Adrenal gland (tissue), 12 donors: ENCODE results near the gene GMEB2. TPM values are rescaled to one million over a fixed set of nuclear protein-coding genes. Genes with fewer than 3 reads are reported as not detected.
"Not testable (repeated sequence)": the region's sequence is repeated elsewhere in the genome, so short reads cannot be mapped to it uniquely, and the experiment has no call there.

ENCODE experiments used
- DNase-seq, 7 donors: peaks; one replicate each; pipeline ENCODE4 v3.0.0-alpha.2; 2019 to 2020
- H3K27ac ChIP-seq, 5 donors: fragments of 200-600 bp; sonication (generic) in 4 of 5; 1 replicate in 3 of 5; 2 replicates in 2 of 5; pipeline versions ENCODE4 v1.5.1 to v1.8.0; 2016 to 2020; ENCODE audit warnings: mild to moderate bottlenecking in 1 of 5
- H3K27me3 ChIP-seq: fragments of 200-600 bp; 2 replicates; pipeline ENCODE4 v1.8.0; 2021
- H3K36me3 ChIP-seq, 2 donors: fragments of 200-600 bp; replicated peaks in 1 of 2; 1 replicate in 1 of 2; 2 replicates in 1 of 2; pipeline versions ENCODE4 v1.5.1 to v1.8.0; 2018 to 2022
- H3K4me1 ChIP-seq, 2 donors: fragments of 200-600 bp; replicated peaks in 1 of 2; 1 replicate in 1 of 2; 2 replicates in 1 of 2; pipeline versions ENCODE4 v1.5.1 to v1.8.0; 2018 to 2021
- H3K4me3 ChIP-seq, 4 donors: fragments of 200-600 bp; sonication (generic) in 3 of 4; one replicate each; pipeline ENCODE4 v1.5.1; 2016 to 2018
- H3K9me3 ChIP-seq, 3 donors: fragments of 200-600 bp; sonication (generic) in 1 of 3; replicated peaks in 1 of 3; 1 replicate in 2 of 3; 2 replicates in 1 of 3; pipeline versions ENCODE4 v1.5.1 to v1.8.0; 2016 to 2021
- CTCF ChIP-seq, 6 experiments: fragments of 450-650 bp in 4 of 6; fragments of 200-600 bp in 2 of 6; sonication (generic) in 1 of 6; IDR thresholded peaks; 1 replicate in 5 of 6; 2 replicates in 1 of 6; pipeline versions ENCODE4 v1.5.1 to v1.8.0; 2016 to 2021; ENCODE audit warnings: antibody characterized with exemption in 6 of 6, mild to moderate bottlenecking in 2 of 6, moderate library complexity in 1 of 6
- POLR2A ChIP-seq, 2 donors: fragments of 450-650 bp; IDR thresholded peaks; one replicate each; pipeline ENCODE4 v1.6.1; 2017; ENCODE audit warnings: antibody characterized with exemption in 2 of 2, mild to moderate bottlenecking in 2 of 2, moderate library complexity in 1 of 2
- WGBS, 4 donors: extraction: QIAGEN DNeasy Blood & Tissue Kit in 2 of 4; methylation state at CpG; one replicate each; pipeline versions ENCODE4 v1.1.5 to v1.1.7; 2013 to 2017; 5-methylcytosine and 5-hydroxymethylcytosine counted together
- intact Hi-C, 2 donors: fragments of 100-400 bp; cut with DNase I; formaldehyde crosslinking; loops; one replicate each; pipeline versions ENCODE4 v1.14.1 to v1.15.0; 2022 to 2023
- polyA plus RNA-seq, 3 donors: library from polyadenylated mRNA; stranded (reverse); fragments of 200-250 nt in 2 of 3; fragments of 350-450 nt in 1 of 3; fragmentation: Illumina TruSeq in 1 of 3; extraction: RNeasy Lipid Tissue Mini Kit (QIAGEN cat#74804) in 1 of 3; gene quantifications; one replicate each; pipeline ENCODE4 v1.2.3, GENCODE V29; 2013 to 2014
- total RNA-seq, 9 donors: library from RNA; depleted of rRNA in 4 of 9; stranded (reverse); fragments of >200 nt in 4 of 9; fragments of 120-200 nt in 1 of 9; fragmentation: NEBNext Ultra II Directional in 1 of 9; extraction: Animal tissue kit (Norgen Biotek cat#: 25700) in 1 of 9; gene quantifications; one replicate each; pipeline versions ENCODE4 v1.1.0 to v1.2.4, GENCODE V29; 2013 to 2023
- donor health status: healthy with polysubstance abuse.
- donor health status: Bipolar disorder and iron deficiency.
- donor health status: DM: yes; HTN: yes; CAD: no.
- donor health status: DM: no; HTN: no; CAD: no.
- donor health status: DM: no; HTN: no; CAD: no.
- donor health status: DM: yes; HTN: yes; CAD: no.

Gene GMEB2
- total and polyA plus RNA-seq, 12 donors = 4.2 to 18.2 (median 12.5) TPM

GRCh38 chr20:63652192-63652980 lies 25.5 kb upstream of the GMEB2 start:
- no peaks in the 10 kb centered on the region for H3K27me3 ChIP-seq
- H3K4me1 ChIP-seq = peaks cover 17 to 28% of the 10 kb centered on the region in 2 donors
- H3K9me3 ChIP-seq = no peaks in the 10 kb centered on the region
- TF ChIP-seq POLR2A (IDR thresholded peaks at IDR 0.05) = no peak
- TF ChIP-seq CTCF (IDR thresholded peaks at IDR 0.05) = no peak
- 0 to 2% (median 1%) methylated on average over 21 to 89 of the region's 91 CpGs for WGBS, 4 donors
- peak in 4 of 7 donors; percentile 38 to 53 (median 46) for DNase-seq
- peak overlapping the region in 3 of 5 donors; percentile 32 to 77 (median 76) for H3K27ac ChIP-seq
- H3K36me3 ChIP-seq = no peaks in the 10 kb centered on the region
- peak overlapping the region in 2 of 4 donors; percentile 29 to 89 for H3K4me3 ChIP-seq
- intact Hi-C loops = no loop called here

DNA sequence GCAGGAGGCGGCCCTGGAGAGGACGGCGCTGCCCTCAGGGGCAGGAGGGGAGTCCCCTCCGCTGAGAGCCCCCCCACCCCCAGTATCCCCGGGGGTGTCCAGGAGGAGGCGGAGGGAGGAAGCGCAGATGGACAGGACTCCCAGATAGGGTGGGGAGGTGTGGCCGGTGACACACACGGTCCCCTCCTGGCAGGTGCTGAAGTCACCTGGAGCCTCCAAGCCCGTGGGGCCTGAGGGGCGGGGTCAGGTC lies 25.0 kb upstream of the GMEB2 start:
- TF ChIP-seq POLR2A (IDR thresholded peaks at IDR 0.05) (no peak), CTCF (IDR thresholded peaks at IDR 0.05) (no peak)

DNA sequence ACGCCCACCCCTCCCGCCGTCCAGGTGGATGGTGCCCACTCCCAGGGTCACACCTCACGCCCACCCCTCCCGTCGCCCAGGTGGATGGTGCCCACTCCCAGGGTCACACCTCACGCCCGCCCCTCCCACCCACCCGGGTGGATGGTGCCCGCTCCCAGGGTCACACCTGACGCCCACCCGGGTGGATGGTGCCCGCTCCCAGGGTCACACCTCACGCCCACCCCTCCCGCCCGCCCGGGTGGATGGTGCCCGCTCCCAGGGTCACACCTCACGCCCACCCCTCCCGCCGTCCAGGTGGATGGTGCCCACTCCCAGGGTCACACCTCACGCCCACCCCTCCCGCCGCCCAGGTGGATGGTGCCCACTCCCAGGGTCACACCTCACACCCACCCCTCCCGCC lies 23.6 kb upstream of the GMEB2 start:
- H3K27me3 ChIP-seq, H3K27ac ChIP-seq, H3K4me3 ChIP-seq, intact Hi-C loops, H3K36me3 ChIP-seq, H3K9me3 ChIP-seq, DNase-seq: not testable (repeated sequence)
- H3K4me1 ChIP-seq = peaks cover 15 to 24% of the 10 kb centered on the region in 2 donors
- 70 to 77% methylated on average over 24 to 25 of the region's 25 CpGs; no CpG with 5 or more reads in 2 of the 4 donors for WGBS, 4 donors

More for the DNA sequence above, 25.0 kb upstream of the GMEB2 start:
- H3K9me3 ChIP-seq = no peaks in the 10 kb centered on the region
- H3K36me3 ChIP-seq = no peaks in the 10 kb centered on the region
- 4 to 17% (median 11%) methylated on average over 4 to 11 of the region's 11 CpGs for WGBS, 4 donors
- peak overlapping the region in 2 of 5 donors; percentile 62 to 76 for H3K27ac ChIP-seq
- H3K27me3 ChIP-seq = no peaks in the 10 kb centered on the region
- peak overlapping the region in 1 of 4 donors; percentile 89 for H3K4me3 ChIP-seq
- H3K4me1 ChIP-seq = peaks cover 15 to 24% of the 10 kb centered on the region in 2 donors
- intact Hi-C loops = no loop called here
- peak in 2 of 7 donors; percentile 39 to 53 for DNase-seq

GRCh38 chr20:63648895-63649589 lies 22.1 kb upstream of the GMEB2 start:
- peaks cover 15 to 22% of the 10 kb centered on the region in 2 donors for H3K4me1 ChIP-seq
- WGBS, 4 donors = 79 to 97% (median 89%) methylated on average over 4 to 11 of the region's 11 CpGs

More at GRCh38 chr20:63648895-63649589, 22.1 kb upstream of the GMEB2 start:
- TF ChIP-seq CTCF (IDR thresholded peaks at IDR 0.05) (no peak), POLR2A (IDR thresholded peaks at IDR 0.05) (no peak)
- DNase-seq = no peak
- intact Hi-C loops = no loop called here
- no peaks in the 10 kb centered on the region for H3K36me3 ChIP-seq
- H3K4me3 ChIP-seq = no peak overlapping the region
- no peaks in the 10 kb centered on the region for H3K9me3 ChIP-seq
- no peak overlapping the region for H3K27ac ChIP-seq
- no peaks in the 10 kb centered on the region for H3K27me3 ChIP-seq
